Liver (tissue), 3 donors: ENCODE measurements around the gene NAT9.

ENCODE experiments used
- EGR1 ChIP-seq, 2 donors: IDR thresholded peaks; 2 replicates each; pipeline ENCODE4 v1.6.1; 2016 to 2018; ENCODE audit warnings: antibody characterized with exemption in 2 of 2, low read depth in 2 of 2
- GABPA ChIP-seq, 2 donors: IDR thresholded peaks in 1 of 2; conservative IDR thresholded peaks in 1 of 2; 2 replicates each; pipeline ENCODE4 v1.6.1; 2016; ENCODE audit warnings: antibody characterized with exemption in 2 of 2, mild to moderate bottlenecking in 1 of 2, moderate library complexity in 1 of 2
- JUND ChIP-seq, 2 donors: IDR thresholded peaks; 2 replicates each; pipeline ENCODE4 v1.6.1; 2016; ENCODE audit warnings: antibody characterized with exemption in 2 of 2
- RAD21 ChIP-seq, 2 donors: IDR thresholded peaks; 2 replicates each; pipeline ENCODE4 v1.6.1; 2016; ENCODE audit warnings: antibody characterized with exemption in 2 of 2, mild to moderate bottlenecking in 2 of 2
- SP1 ChIP-seq: IDR thresholded peaks from 2 replicates; pipeline ENCODE4 v1.6.1; 2018; ENCODE audit warnings: antibody characterized with exemption, mild to moderate bottlenecking
- YY1 ChIP-seq: IDR thresholded peaks from 2 replicates; pipeline ENCODE4 v1.6.1; 2016; ENCODE audit warnings: antibody characterized with exemption, mild to moderate bottlenecking
- TF ChIP-seq, protein P1 (sequence below): fragments of 150-350 bp; IDR thresholded peaks from 2 replicates; pipeline ENCODE4 v1.5.1; 2017; ENCODE audit warnings: improper control_type of control experiment, low read depth, low read length; ENCODE audit not compliant: missing input control
- TF ChIP-seq, protein P2 (sequence below): IDR thresholded peaks from 2 replicates; pipeline ENCODE4 v1.6.1; 2016; ENCODE audit warnings: antibody characterized with exemption
- donor health status: healthy.
- donor health status: healthy.

DNA sequence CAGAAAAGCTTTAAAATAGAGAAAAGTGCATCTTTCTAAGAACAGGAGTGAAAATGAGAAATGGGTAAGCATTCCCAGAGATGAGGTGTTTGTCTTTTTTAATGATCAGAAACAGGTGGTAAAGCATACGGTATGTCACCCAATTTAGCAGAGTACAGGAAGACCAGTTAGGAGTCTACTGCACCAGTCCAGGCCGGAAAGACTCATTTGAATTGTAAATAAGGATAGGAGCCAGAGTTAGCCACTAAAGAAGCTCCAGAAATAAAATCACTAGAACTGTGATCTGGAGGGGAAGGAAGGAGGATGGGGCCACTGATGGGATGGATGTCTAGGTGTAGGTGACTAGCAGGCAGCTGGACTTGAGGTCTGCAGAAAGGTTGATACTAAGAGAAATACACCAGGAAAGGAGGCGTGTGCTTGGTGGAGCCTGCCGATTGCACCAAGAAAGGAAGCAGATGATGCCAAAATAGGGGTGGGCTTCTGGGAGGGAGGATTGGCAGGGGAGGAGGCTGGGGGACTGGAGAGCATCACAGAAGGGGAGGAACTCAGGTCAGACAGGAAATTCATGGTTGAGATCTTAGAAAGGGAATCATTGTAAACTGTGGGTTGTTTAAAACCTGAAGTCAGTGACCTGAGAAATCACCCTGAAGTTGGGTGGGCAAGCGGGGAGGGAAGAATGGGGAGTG is 8.1 kb upstream of the NAT9 start:
- TF ChIP-seq, protein P1, sequence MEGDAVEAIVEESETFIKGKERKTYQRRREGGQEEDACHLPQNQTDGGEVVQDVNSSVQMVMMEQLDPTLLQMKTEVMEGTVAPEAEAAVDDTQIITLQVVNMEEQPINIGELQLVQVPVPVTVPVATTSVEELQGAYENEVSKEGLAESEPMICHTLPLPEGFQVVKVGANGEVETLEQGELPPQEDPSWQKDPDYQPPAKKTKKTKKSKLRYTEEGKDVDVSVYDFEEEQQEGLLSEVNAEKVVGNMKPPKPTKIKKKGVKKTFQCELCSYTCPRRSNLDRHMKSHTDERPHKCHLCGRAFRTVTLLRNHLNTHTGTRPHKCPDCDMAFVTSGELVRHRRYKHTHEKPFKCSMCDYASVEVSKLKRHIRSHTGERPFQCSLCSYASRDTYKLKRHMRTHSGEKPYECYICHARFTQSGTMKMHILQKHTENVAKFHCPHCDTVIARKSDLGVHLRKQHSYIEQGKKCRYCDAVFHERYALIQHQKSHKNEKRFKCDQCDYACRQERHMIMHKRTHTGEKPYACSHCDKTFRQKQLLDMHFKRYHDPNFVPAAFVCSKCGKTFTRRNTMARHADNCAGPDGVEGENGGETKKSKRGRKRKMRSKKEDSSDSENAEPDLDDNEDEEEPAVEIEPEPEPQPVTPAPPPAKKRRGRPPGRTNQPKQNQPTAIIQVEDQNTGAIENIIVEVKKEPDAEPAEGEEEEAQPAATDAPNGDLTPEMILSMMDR = no peak
- no peak for TF ChIP-seq JUND (IDR thresholded peaks at IDR 0.05)
- TF ChIP-seq GABPA (IDR thresholded peaks at IDR 0.05 in 1 of 2, conservative IDR thresholded peaks at IDR 0.05 in 1 of 2) = no peak
- TF ChIP-seq EGR1 (IDR thresholded peaks at IDR 0.05; ENCODE audit: low read depth in 2 of 2) = no peak
- TF ChIP-seq RAD21 (IDR thresholded peaks at IDR 0.05) = no peak
- TF ChIP-seq, protein P2, sequence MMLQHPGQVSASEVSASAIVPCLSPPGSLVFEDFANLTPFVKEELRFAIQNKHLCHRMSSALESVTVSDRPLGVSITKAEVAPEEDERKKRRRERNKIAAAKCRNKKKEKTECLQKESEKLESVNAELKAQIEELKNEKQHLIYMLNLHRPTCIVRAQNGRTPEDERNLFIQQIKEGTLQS = no peak
- no peak for TF ChIP-seq SP1
- TF ChIP-seq YY1 = no peak
